Measurements from ENCODE around the gene APELA. TPM values are rescaled to one million over a fixed set of nuclear protein-coding genes. Genes with fewer than 3 reads are reported as not detected.
"Not testable (repeated sequence)": the region's sequence is repeated elsewhere in the genome, so short reads cannot be mapped to it uniquely, and the experiment has no call there.

APELA gene
- total and polyA plus RNA-seq, 8 donors: 0.12 TPM; not detected in 7

DNA sequence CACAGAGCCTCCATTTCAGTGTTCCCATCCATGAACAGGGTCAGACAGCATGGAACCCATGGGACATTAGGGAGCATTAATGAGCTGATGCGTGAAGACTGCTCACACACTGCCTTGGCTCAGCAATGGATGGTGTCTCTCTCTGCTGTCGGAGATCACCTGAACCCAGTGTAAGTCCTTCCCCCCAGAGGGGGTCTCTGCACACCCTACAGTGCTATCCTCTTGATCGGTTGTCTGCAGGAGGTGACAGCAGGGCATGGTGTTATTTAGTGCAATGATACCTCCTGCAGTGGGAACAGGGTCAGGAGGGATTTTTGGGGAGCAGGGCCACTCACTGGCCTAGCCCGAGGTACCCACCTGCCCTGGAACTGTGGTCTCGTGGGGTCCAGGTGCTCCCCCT lies 25.6 kb downstream of the APELA start:
- Histone ChIP-seq H3K4me1 (no peaks in the 10 kb centered on the region), H3K27ac (no peak overlapping the region), H3K4me3 (no peak overlapping the region), H3K27me3 (no peaks in the 10 kb centered on the region), H3K9me3 (no peaks in the 10 kb centered on the region), H3K36me3 (no peaks in the 10 kb centered on the region)
- DNase-seq: no peak
- WGBS, 2 donors: 67 to 86% methylated on average over 5 of the region's 5 CpGs
- TF ChIP-seq, protein P1, sequence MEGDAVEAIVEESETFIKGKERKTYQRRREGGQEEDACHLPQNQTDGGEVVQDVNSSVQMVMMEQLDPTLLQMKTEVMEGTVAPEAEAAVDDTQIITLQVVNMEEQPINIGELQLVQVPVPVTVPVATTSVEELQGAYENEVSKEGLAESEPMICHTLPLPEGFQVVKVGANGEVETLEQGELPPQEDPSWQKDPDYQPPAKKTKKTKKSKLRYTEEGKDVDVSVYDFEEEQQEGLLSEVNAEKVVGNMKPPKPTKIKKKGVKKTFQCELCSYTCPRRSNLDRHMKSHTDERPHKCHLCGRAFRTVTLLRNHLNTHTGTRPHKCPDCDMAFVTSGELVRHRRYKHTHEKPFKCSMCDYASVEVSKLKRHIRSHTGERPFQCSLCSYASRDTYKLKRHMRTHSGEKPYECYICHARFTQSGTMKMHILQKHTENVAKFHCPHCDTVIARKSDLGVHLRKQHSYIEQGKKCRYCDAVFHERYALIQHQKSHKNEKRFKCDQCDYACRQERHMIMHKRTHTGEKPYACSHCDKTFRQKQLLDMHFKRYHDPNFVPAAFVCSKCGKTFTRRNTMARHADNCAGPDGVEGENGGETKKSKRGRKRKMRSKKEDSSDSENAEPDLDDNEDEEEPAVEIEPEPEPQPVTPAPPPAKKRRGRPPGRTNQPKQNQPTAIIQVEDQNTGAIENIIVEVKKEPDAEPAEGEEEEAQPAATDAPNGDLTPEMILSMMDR (IDR thresholded peaks at IDR 0.05): no peak
- FAIRE-seq: no peak
- ATAC-seq: no peak
- intact Hi-C loops (cut with DNase I): no loop called here

DNA sequence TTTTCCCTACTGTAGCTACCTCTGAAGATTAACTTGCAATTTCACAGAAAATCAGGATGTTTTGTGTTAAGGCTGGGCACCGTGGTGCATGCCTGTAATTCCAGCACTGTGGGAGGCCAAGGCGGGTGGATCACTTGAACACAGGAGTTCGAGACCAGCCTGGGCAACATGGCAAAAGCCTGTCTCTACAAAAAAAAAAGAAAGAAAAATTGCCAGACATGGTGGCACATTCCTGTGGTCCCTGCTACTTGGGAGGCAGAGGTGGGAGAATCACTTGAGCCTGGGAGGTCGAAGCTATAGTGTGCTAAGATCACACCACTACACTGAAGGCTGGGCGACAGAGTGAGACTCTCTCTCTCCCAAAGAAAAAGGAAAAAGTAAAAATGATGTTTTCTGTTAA lies 27.4 kb downstream of the APELA start:
- H3K27me3 ChIP-seq: no peaks in the 10 kb centered on the region
- no peaks in the 10 kb centered on the region for H3K36me3 ChIP-seq
- 56 to 75% methylated on average over 5 of the region's 5 CpGs for WGBS, 2 donors
- intact Hi-C loops (cut with DNase I): no loop called here
- no peaks in the 10 kb centered on the region for H3K4me1 ChIP-seq
- H3K9me3 ChIP-seq: no peaks in the 10 kb centered on the region
- no peak overlapping the region for H3K4me3 ChIP-seq
- TF ChIP-seq, protein P1 (IDR thresholded peaks at IDR 0.05): no peak
- no peak overlapping the region for H3K27ac ChIP-seq
- no peak for ATAC-seq
- FAIRE-seq: no peak
- no peak for DNase-seq

DNA sequence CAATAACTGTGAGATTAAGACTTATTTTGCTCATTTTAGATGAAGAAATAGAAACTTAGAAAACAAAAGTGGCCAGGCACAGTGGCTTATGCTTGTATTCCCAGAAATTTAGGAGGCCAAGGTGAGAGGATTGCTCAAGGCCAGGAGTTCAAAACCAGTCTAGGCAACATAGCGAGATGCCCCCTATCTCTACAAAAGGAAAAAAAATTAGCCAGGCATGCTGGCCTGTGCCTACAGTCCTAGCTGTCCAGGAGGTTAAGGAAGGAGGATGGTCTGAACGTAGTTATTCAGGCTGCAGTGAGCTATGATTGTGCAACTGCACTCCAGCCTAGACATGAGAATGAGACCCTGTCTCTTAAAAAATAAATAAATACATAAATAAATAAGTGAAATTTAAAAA lies 28.0 kb downstream of the APELA start:
- H3K9me3 ChIP-seq: no peaks in the 10 kb centered on the region
- H3K4me3 ChIP-seq: no peak overlapping the region
- no peak for DNase-seq
- no peaks in the 10 kb centered on the region for H3K27me3 ChIP-seq
- H3K4me1 ChIP-seq: no peaks in the 10 kb centered on the region
- FAIRE-seq: no peak
- H3K36me3 ChIP-seq: no peaks in the 10 kb centered on the region
- H3K27ac ChIP-seq: no peak overlapping the region
- TF ChIP-seq, protein P1 (IDR thresholded peaks at IDR 0.05): no peak
- ATAC-seq: no peak
- intact Hi-C loops (cut with DNase I): no loop called here
- 62 to 81% methylated on average over 2 of the region's 2 CpGs for WGBS, 2 donors

- intact Hi-C loops (cut with DNase I): no loop called here
- Histone ChIP-seq H3K4me1 (no peaks in the 10 kb centered on the region), H3K9me3 (no peaks in the 10 kb centered on the region), H3K27me3 (no peaks in the 10 kb centered on the region), H3K36me3 (no peaks in the 10 kb centered on the region), H3K27ac (no peak overlapping the region), H3K4me3 (no peak overlapping the region)
- TF ChIP-seq, protein P1 (IDR thresholded peaks at IDR 0.05): no peak
- DNase-seq (no peak), ATAC-seq (no peak), FAIRE-seq (no peak)
- 25 to 54% methylated on average over 3 of the region's 3 CpGs for WGBS, 2 donors
These were observed 29.4 kb downstream of the APELA start for GRCh38 chr4:164906368-164906767.

DNA sequence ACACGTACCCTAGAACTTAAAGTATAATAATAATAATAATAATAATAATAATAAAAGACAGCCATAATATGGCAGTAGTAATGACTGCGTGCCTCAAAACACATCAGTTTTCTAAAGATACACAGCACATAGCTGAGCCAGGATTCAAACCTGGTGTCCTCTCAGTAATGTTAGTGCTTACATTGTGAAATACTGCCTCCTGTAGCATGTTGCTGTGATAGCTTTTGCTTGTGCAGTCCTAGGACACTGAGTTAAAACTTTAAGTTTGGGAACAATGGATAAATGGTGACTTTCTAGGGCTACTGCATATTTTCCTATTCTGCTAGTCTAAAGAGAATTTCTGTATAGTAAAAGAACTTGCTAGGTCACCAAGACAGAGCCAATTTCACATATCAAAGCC lies 36.5 kb downstream of the APELA start:
- 65 to 77% methylated on average over 2 of the region's 2 CpGs for WGBS, 2 donors
- H3K4me1 ChIP-seq; ATAC-seq; intact Hi-C loops (cut with DNase I); H3K9me3 ChIP-seq; H3K4me3 ChIP-seq; FAIRE-seq; DNase-seq; H3K36me3 ChIP-seq; H3K27ac ChIP-seq; H3K27me3 ChIP-seq: not testable (repeated sequence)

GRCh38 chr4:164918956-164919355 lies 42.0 kb downstream of the APELA start:
- no peaks in the 10 kb centered on the region for H3K9me3 ChIP-seq
- no peaks in the 10 kb centered on the region for H3K27me3 ChIP-seq
- WGBS, 2 donors: 52 to 55% methylated on average over 3 of the region's 3 CpGs

More at GRCh38 chr4:164918956-164919355, 42.0 kb downstream of the APELA start:
- DNase-seq (no peak), ATAC-seq (no peak), FAIRE-seq (no peak)
- H3K36me3 ChIP-seq: no peaks in the 10 kb centered on the region
- no peak overlapping the region for H3K4me3 ChIP-seq
- H3K27ac ChIP-seq: no peak overlapping the region
- intact Hi-C loops (cut with DNase I): no loop called here
- H3K4me1 ChIP-seq: no peaks in the 10 kb centered on the region
- TF ChIP-seq, protein P1 (IDR thresholded peaks at IDR 0.05): no peak
